CD14-positive monocyte (primary cell): Measurements from ENCODE around the gene SAT1. TPM values are rescaled to one million over a fixed set of nuclear protein-coding genes. Genes with fewer than 3 reads are reported as not detected.

Experiments
- DNase-seq, 3 donors: peaks; one replicate each; pipeline ENCODE4 v3.0.0-alpha.2; 2011 to 2022
- H2AFZ ChIP-seq: 2 replicates; pipeline ENCODE4 v1.6.0; 2012; ENCODE audit warnings: mild to moderate bottlenecking, low read depth, low read length, inconsistent platforms; ENCODE audit not compliant: insufficient read depth, poor library complexity, severe bottlenecking
- H3K27ac ChIP-seq, 2 donors: 1 replicate in 1 of 2; 2 replicates in 1 of 2; pipeline ENCODE4 v1.5.1; 2012 to 2013; ENCODE audit warnings: low read length in 2 of 2, control low read depth in 1 of 2, inconsistent platforms in 1 of 2, low read depth in 1 of 2, mild to moderate bottlenecking in 1 of 2
- H3K27me3 ChIP-seq, 2 donors: one replicate each; pipeline versions ENCODE4 v1.6.0 to v1.6.1; 2011 to 2013; ENCODE audit warnings: low read length in 2 of 2; ENCODE audit not compliant: control insufficient read depth in 2 of 2, insufficient read depth in 2 of 2
- H3K36me3 ChIP-seq, 2 donors: replicated peaks in 1 of 2; 1 replicate in 1 of 2; 2 replicates in 1 of 2; pipeline versions ENCODE4 v1.5.1 to v1.6.1; 2012 to 2013; ENCODE audit warnings: low read length in 2 of 2, control low read depth in 1 of 2, inconsistent platforms in 1 of 2, mild to moderate bottlenecking in 1 of 2; ENCODE audit not compliant: insufficient read depth in 2 of 2, control insufficient read depth in 1 of 2
- H3K4me1 ChIP-seq, 2 donors: 1 replicate in 1 of 2; 2 replicates in 1 of 2; pipeline versions ENCODE4 v1.5.1 to v1.6.1; 2012 to 2013; ENCODE audit warnings: low read length in 2 of 2, control low read depth in 1 of 2, inconsistent platforms in 1 of 2, mild to moderate bottlenecking in 1 of 2, moderate library complexity in 1 of 2; ENCODE audit not compliant: insufficient read depth in 2 of 2, control insufficient read depth in 1 of 2
- H3K4me2 ChIP-seq: replicated peaks from 2 replicates; pipeline ENCODE3; 2012; ENCODE audit warnings: low read length, moderate library complexity, mild to moderate bottlenecking; ENCODE audit not compliant: poor library complexity, severe bottlenecking; ENCODE audit errors: extremely low read depth
- H3K4me3 ChIP-seq, 3 experiments: fragments of 200-600 bp in 1 of 3; sonication (generic) in 1 of 3; replicated peaks in 1 of 3; 1 replicate in 2 of 3; 2 replicates in 1 of 3; pipeline ENCODE4 v1.5.1; 2011 to 2013; ENCODE audit warnings: low read length in 3 of 3, mild to moderate bottlenecking in 3 of 3, control low read depth in 2 of 3, low read depth in 2 of 3, inconsistent platforms in 1 of 3, moderate library complexity in 1 of 3
- H3K79me2 ChIP-seq: 2 replicates; pipeline ENCODE4 v1.6.0; 2012; ENCODE audit warnings: mild to moderate bottlenecking, control low read depth, inconsistent platforms, low read length, moderate library complexity; ENCODE audit not compliant: insufficient read depth
- H3K9ac ChIP-seq: 2 replicates; pipeline ENCODE4 v1.6.0; 2017; ENCODE audit warnings: low read length, mild to moderate bottlenecking; ENCODE audit not compliant: insufficient read depth, poor library complexity, severe bottlenecking
- H3K9me3 ChIP-seq, 2 donors: replicated peaks in 1 of 2; 1 replicate in 1 of 2; 2 replicates in 1 of 2; pipeline versions ENCODE4 v1.5.1 to v1.6.1; 2012 to 2013; ENCODE audit warnings: low read length in 2 of 2, control low read depth in 1 of 2; ENCODE audit not compliant: control insufficient read depth in 1 of 2, insufficient read depth in 1 of 2
- H4K20me1 ChIP-seq: 2 replicates; pipeline ENCODE4 v1.6.0; 2012; ENCODE audit warnings: mild to moderate bottlenecking, low read length, control low read depth, moderate library complexity; ENCODE audit not compliant: insufficient read depth
- H3K27ac Mint-ChIP-seq, 7 donors: one replicate each; pipeline ENCODE4 v1.8.0; 2020; ENCODE audit warnings: mild to moderate bottlenecking in 7 of 7, mixed read lengths in 7 of 7, moderate library complexity in 6 of 7, inconsistent platforms in 2 of 7
- H3K27me3 Mint-ChIP-seq, 3 donors: one replicate each; pipeline ENCODE4 v1.8.0; 2021 to 2022; ENCODE audit warnings: low read depth in 3 of 3, mild to moderate bottlenecking in 3 of 3, mixed read lengths in 3 of 3, moderate library complexity in 3 of 3, inconsistent platforms in 1 of 3
- H3K36me3 Mint-ChIP-seq, 2 donors: one replicate each; pipeline ENCODE4 v1.8.0; 2020; ENCODE audit warnings: mixed read lengths in 2 of 2, inconsistent platforms in 1 of 2, mild to moderate bottlenecking in 1 of 2
- H3K4me1 Mint-ChIP-seq: one replicate; pipeline ENCODE4 v1.8.0; 2020; ENCODE audit warnings: mild to moderate bottlenecking, mixed read lengths
- H3K4me3 Mint-ChIP-seq, 2 donors: one replicate each; pipeline ENCODE4 v1.8.0; 2020; ENCODE audit warnings: mild to moderate bottlenecking in 2 of 2, mixed read lengths in 2 of 2, moderate library complexity in 1 of 2
- H3K9me3 Mint-ChIP-seq, 7 donors: one replicate each; pipeline ENCODE4 v1.8.0; 2020 to 2022; ENCODE audit warnings: mixed read lengths in 7 of 7, mild to moderate bottlenecking in 6 of 7, moderate library complexity in 6 of 7, inconsistent platforms in 2 of 7
- WGBS: methylation state at CpG from one replicate; pipeline ENCODE4 v1.1.5; 2013; ENCODE audit warnings: missing lambda C conversion rate; ENCODE audit not compliant: insufficient coverage; 5-methylcytosine and 5-hydroxymethylcytosine counted together
- intact Hi-C, 2 donors: fragments of 100-400 bp; cut with micrococcal nuclease; formaldehyde crosslinking; loops; one replicate each; pipeline versions ENCODE4 v1.15.0 to v1.15.1; 2023
- polyA plus RNA-seq, 3 donors: library from polyadenylated mRNA; depleted of rRNA in 1 of 3; unstranded in 2 of 3; stranded (reverse) in 1 of 3; fragments of 300-500 nt in 2 of 3; fragments of >200 nt in 1 of 3; fragmentation: Illumina TruSeq in 2 of 3; gene quantifications; 1 replicate in 2 of 3; 2 replicates in 1 of 3; pipeline ENCODE4 v1.2.3, GENCODE V29; 2012 to 2021
- TF ChIP-seq, protein P1 (sequence below): fragments of 200-600 bp; IDR thresholded peaks from one replicate; pipeline ENCODE4 v1.8.0; 2022; ENCODE audit warnings: antibody characterized with exemption, mild to moderate bottlenecking

The SAT1 gene
- polyA plus RNA-seq, 3 donors = 897 to 7,815 (median 970) TPM

DNA sequence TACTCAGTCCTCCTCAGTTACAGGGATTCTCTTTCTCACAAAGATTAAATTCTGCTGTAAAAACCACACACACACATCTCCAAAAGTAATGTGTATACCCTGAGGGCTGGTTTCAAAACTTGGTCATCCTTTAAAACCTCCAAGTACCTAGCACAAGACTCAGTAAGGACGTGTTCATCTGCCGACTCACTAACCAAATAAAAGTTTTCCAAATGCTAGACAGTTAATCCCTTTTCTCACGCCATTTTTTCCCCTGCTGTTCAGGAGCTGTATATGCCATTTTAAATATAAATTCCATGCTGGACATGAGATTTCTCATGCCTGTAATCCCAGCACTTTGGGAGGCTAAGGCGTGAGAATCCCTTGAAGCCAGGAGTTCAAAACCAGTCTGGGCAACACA, 3.9 kb upstream of the SAT1 start:
- Mint-ChIP-seq H3K36me3 (peaks cover 8 to 10% of the 10 kb centered on the region in 2 donors), H3K4me1 (peaks cover 8% of the 10 kb centered on the region), H3K9me3 (peaks cover 0 to 32% (median 12%) of the 10 kb centered on the region in 7 donors), H3K27ac (peak overlapping the region in 2 of 7 donors; percentile 37 to 55), H3K4me3 (no peak overlapping the region), H3K27me3 (peaks cover 0 to 2% (median 0%) of the 10 kb centered on the region in 3 donors)
- peaks cover 23 to 30% of the 10 kb centered on the region in 2 donors for H3K4me1 ChIP-seq
- intact Hi-C loops = no loop called here
- H3K27me3 ChIP-seq = no peaks in the 10 kb centered on the region
- peaks cover 6% of the 10 kb centered on the region for H4K20me1 ChIP-seq
- DNase-seq = no peak
- H3K9ac ChIP-seq = no peak overlapping the region
- no peak overlapping the region for H3K4me3 ChIP-seq
- H3K79me2 ChIP-seq = peaks cover 8% of the 10 kb centered on the region
- no peak overlapping the region for H3K27ac ChIP-seq
- TF ChIP-seq, protein P1, sequence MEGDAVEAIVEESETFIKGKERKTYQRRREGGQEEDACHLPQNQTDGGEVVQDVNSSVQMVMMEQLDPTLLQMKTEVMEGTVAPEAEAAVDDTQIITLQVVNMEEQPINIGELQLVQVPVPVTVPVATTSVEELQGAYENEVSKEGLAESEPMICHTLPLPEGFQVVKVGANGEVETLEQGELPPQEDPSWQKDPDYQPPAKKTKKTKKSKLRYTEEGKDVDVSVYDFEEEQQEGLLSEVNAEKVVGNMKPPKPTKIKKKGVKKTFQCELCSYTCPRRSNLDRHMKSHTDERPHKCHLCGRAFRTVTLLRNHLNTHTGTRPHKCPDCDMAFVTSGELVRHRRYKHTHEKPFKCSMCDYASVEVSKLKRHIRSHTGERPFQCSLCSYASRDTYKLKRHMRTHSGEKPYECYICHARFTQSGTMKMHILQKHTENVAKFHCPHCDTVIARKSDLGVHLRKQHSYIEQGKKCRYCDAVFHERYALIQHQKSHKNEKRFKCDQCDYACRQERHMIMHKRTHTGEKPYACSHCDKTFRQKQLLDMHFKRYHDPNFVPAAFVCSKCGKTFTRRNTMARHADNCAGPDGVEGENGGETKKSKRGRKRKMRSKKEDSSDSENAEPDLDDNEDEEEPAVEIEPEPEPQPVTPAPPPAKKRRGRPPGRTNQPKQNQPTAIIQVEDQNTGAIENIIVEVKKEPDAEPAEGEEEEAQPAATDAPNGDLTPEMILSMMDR = no peak
- no peak overlapping the region for H2AFZ ChIP-seq
- WGBS = 92% methylated on average over 2 of the region's 4 CpGs
- H3K36me3 ChIP-seq = peaks cover under 1 to 6% of the 10 kb centered on the region in 2 donors
- peaks cover 0 to 3% of the 10 kb centered on the region in 2 donors for H3K9me3 ChIP-seq
- H3K4me2 ChIP-seq = no peak overlapping the region

DNA sequence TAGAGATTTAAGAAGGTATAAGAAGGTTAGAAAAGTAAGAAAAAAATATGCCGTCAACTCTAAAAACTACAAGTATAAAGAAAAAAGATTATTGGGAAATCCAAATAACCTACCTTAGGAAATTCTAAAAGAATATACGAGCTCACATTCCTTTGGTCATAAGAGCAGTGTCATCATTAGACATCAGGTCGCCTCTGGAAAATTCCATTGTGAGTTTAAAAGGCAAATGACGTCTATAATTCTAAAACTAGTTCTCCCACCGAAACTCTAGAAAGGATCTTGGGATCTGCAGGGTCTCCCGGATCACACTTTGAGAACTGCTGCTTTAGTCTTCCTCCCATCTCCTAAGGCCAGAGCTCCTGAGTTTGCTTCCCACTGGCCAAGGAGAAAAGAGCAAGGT, 518 bp upstream of the SAT1 start:
- Histone ChIP-seq H3K9ac (no peak overlapping the region), H3K27ac (peak overlapping the region in 1 of 2 donors; percentile 93), H3K27me3 (no peaks in the 10 kb centered on the region), H3K79me2 (peaks cover 27% of the 10 kb centered on the region), H3K4me1 (peaks cover 24 to 32% of the 10 kb centered on the region in 2 donors), H4K20me1 (peaks cover 26% of the 10 kb centered on the region), H2AFZ (no peak overlapping the region), H3K4me3 (peak overlapping the region in 1 of 3 experiments; percentile 99), H3K4me2 (peak overlapping the region; percentile 78), H3K36me3 (peaks cover 17 to 27% of the 10 kb centered on the region in 2 donors), H3K9me3 (peaks cover 0 to 3% of the 10 kb centered on the region in 2 donors)
- intact Hi-C loops = loop anchor here (2.0 to 10.0 kb wide), 3 partner anchors 40 to 72 kb away; partner anchors contain the start of gene ACOT9 (in 1 of the 2)
- DNase-seq = peak in 1 of 3 donors; percentile 42
- Mint-ChIP-seq H3K27ac (peak overlapping the region; percentile 94 to 99 (median 98)), H3K4me3 (peak overlapping the region; percentile 70 to 94), H3K27me3 (peaks cover 0 to 1% (median 0%) of the 10 kb centered on the region in 3 donors), H3K9me3 (peaks cover 0 to 35% (median 17%) of the 10 kb centered on the region in 7 donors), H3K36me3 (peaks cover 27 to 36% of the 10 kb centered on the region in 2 donors), H3K4me1 (peaks cover 11% of the 10 kb centered on the region)
- TF ChIP-seq, protein P1 = no peak
- no CpG with 5 or more reads among the region's 6 CpGs for WGBS
